HUES64 (cell line): ENCODE data around the gene CLEC4D.
"Not testable (repeated sequence)": the region's sequence is repeated elsewhere in the genome, so short reads cannot be mapped to it uniquely, and the experiment has no call there.

Experiments used
- H3K27ac ChIP-seq: 2 replicates; pipeline ENCODE4 v1.7.0; 2013; ENCODE audit warnings: low read depth, low read length, inconsistent platforms
- H3K27me3 ChIP-seq: 2 replicates; pipeline ENCODE4 v1.6.1; 2013; ENCODE audit warnings: mild to moderate bottlenecking, low read length; ENCODE audit not compliant: insufficient read depth
- H3K36me3 ChIP-seq: 2 replicates; pipeline ENCODE4 v1.6.1; 2013; ENCODE audit warnings: mild to moderate bottlenecking, low read length; ENCODE audit not compliant: insufficient read depth
- H3K4me1 ChIP-seq: 2 replicates; pipeline ENCODE4 v1.6.1; 2013; ENCODE audit warnings: mild to moderate bottlenecking, low read length, moderate library complexity; ENCODE audit not compliant: insufficient read depth
- H3K4me3 ChIP-seq: 2 replicates; pipeline ENCODE4 v1.5.1; 2013; ENCODE audit warnings: mild to moderate bottlenecking, low read length, moderate library complexity
- H3K9ac ChIP-seq: 2 replicates; pipeline ENCODE4 v1.6.1; 2013; ENCODE audit warnings: mild to moderate bottlenecking, low read depth, low read length
- H3K9me3 ChIP-seq: 2 replicates; pipeline ENCODE4 v1.6.1; 2013; ENCODE audit warnings: low read depth, low read length; ENCODE audit not compliant: insufficient read depth
- WGBS: fragments of 150-250, 120-280 bp; methylation state at CpG from one replicate; pipeline ENCODE4 v1.1.7; 2013; ENCODE audit warnings: missing lambda C conversion rate; 5-methylcytosine and 5-hydroxymethylcytosine counted together

The CLEC4D gene

DNA sequence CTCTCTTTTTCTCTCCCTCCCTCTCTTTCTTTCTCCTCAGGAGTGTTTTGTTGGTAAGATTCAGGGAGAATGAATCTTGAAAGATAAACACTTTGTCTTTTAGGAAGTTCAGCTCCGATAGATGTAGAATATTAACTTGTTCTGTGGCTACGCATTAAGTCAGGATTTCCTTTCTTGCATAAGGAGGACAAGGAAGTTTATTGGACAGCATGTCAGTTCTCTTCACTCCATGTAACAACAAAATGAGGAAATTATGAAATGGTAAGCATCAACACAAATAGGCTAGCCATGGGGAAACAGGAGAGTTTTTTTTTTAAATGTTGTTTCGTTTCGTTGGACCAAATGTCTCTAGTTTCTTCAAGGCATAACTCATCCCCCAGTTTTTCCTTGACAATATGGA is 27.5 kb downstream of the CLEC4D start, which contains the start of gene CLEC4E:
CLEC4E (minus strand) TSS at position 75 of the 400 bp plus-strand sequence. CDS start 108 bp downstream, outside the sequence.
- H3K27ac ChIP-seq, H3K4me1 ChIP-seq, H3K36me3 ChIP-seq, H3K9ac ChIP-seq, H3K9me3 ChIP-seq, H3K4me3 ChIP-seq, H3K27me3 ChIP-seq: not testable (repeated sequence)
- WGBS: 99% methylated on average over 4 of the region's 4 CpGs

DNA sequence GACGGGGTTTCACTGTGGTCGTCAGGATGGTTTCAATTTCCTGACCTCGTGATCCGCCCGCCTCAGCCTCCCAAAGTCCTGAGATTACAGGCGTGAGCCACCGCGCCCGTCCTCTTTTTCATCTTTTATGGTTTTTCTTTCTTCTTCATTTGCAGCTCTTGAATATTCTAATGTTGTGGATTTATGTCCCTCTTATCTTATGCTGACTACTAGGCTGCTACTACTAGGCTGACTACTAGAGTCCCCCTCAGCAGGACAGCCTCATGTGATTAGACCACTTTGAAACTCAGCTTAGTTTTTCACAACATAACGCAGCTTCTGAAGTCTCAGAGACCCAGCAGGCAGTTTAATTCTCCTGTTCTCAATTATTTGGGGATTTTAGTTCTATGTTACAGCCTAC is 28.3 kb downstream of the CLEC4D start:
- Histone ChIP-seq H3K4me1 (no peaks in the 10 kb centered on the region; the same call in 1 of the 2 replicates), H3K27me3 (no peaks in the 10 kb centered on the region), H3K36me3 (no peaks in the 10 kb centered on the region), H3K9ac (no peak overlapping the region), H3K4me3 (no peak overlapping the region), H3K9me3 (no peaks in the 10 kb centered on the region), H3K27ac (no peak overlapping the region)
- whole genome bisulfite sequencing: 96% methylated on average over 10 of the region's 10 CpGs

DNA sequence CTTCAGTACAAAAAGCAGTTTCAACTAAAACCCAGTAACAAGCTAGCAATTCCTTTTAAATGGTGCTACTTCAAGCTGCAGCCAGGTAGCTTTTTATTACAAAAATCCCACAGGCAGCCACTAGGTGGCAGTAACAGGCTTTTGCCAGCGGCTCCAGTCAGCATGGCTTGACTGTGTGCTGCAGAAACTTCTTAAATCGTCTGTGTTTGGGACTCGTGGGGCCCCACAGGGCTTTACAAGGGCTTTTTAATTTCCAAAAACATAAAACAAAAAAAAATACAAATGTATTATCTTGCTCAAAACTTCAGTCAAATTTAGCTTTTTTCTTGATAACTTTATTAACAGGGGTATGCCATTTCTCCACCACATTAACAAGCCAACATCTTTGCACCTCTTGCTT is 31.0 kb downstream of the CLEC4D start:
- no peak overlapping the region for H3K27ac ChIP-seq
- H3K36me3 ChIP-seq: no peaks in the 10 kb centered on the region
- H3K27me3 ChIP-seq: no peaks in the 10 kb centered on the region
- H3K9me3 ChIP-seq: no peaks in the 10 kb centered on the region
- no peaks in the 10 kb centered on the region; the same call in 1 of the 2 replicates for H3K4me1 ChIP-seq
- no peak overlapping the region for H3K9ac ChIP-seq
- no peak overlapping the region for H3K4me3 ChIP-seq
- WGBS: 16% methylated on average over 3 of the region's 3 CpGs

GRCh38 chr12:8546591-8546990 is 33.3 kb downstream of the CLEC4D start:
- Histone ChIP-seq H3K9ac (no peak overlapping the region), H3K27ac (no peak overlapping the region), H3K27me3 (no peaks in the 10 kb centered on the region), H3K4me1 (no peaks in the 10 kb centered on the region; the same call in 1 of the 2 replicates), H3K36me3 (no peaks in the 10 kb centered on the region), H3K9me3 (no peaks in the 10 kb centered on the region), H3K4me3 (no peak overlapping the region)
- 96% methylated on average over 3 of the region's 3 CpGs for WGBS

DNA sequence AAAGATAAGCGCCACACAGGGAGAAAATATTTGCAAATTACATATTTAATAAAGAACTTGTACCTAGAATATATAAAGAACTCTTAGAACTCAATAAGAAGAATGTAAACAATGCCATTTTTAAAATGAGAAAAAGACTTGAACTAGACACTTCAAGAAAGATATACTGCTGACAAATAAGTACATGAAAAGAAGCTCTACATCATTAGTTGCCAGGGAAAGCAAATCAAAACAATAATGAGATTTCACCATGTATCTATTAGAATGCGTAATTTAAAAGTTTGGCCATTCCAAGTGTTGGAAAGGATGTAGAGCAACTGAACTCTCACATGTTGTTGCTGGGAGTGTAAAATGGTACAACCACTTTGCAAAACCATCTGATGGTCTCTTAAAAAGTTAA is 34.3 kb downstream of the CLEC4D start:
- H3K9me3 ChIP-seq: no peaks in the 10 kb centered on the region
- H3K9ac ChIP-seq: no peak overlapping the region
- no peak overlapping the region for H3K4me3 ChIP-seq
- H3K27ac ChIP-seq: no peak overlapping the region
- no peaks in the 10 kb centered on the region; the same call in 1 of the 2 replicates for H3K4me1 ChIP-seq
- no peaks in the 10 kb centered on the region for H3K27me3 ChIP-seq
- H3K36me3 ChIP-seq: no peaks in the 10 kb centered on the region
- 100% methylated on average over 1 of the region's 2 CpGs for WGBS

DNA sequence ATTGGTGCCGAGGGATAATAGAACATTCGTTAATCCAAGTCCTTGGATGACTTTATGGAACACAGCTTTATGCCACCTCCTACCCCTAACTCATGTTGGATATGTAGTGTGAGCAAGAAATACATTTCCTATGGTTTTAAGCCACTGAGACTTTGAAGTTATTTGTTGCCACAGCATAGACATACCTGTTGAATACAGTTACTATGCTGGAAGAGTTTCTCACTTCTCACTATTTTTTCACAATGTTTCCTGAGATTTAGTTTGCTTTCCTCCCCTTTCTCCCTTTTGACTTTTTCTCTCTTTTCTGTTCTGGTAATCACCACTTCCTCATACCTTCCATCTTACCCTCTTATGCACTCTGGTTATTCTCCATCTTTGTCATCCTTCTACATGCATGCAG is 34.9 kb downstream of the CLEC4D start:
- Histone ChIP-seq H3K36me3 (no peaks in the 10 kb centered on the region), H3K9me3 (no peaks in the 10 kb centered on the region), H3K4me3 (no peak overlapping the region), H3K27ac (no peak overlapping the region), H3K4me1 (no peaks in the 10 kb centered on the region; the same call in 1 of the 2 replicates), H3K27me3 (no peaks in the 10 kb centered on the region), H3K9ac (no peak overlapping the region)
- no CpG with 5 or more reads among the region's 2 CpGs for WGBS

- H3K9ac ChIP-seq: no peak overlapping the region
- 93% methylated on average over 3 of the region's 5 CpGs for WGBS
- no peaks in the 10 kb centered on the region for H3K36me3 ChIP-seq
Measured at GRCh38 chr12:8549381-8549780, 36.1 kb downstream of the CLEC4D start.

GRCh38 chr12:8553088-8553627 is 39.9 kb downstream of the CLEC4D start:
- Histone ChIP-seq H3K27ac (no peak overlapping the region), H3K4me1 (no peaks in the 10 kb centered on the region), H3K9me3 (no peaks in the 10 kb centered on the region), H3K27me3 (no peaks in the 10 kb centered on the region), H3K36me3 (no peaks in the 10 kb centered on the region), H3K9ac (no peak overlapping the region), H3K4me3 (no peak overlapping the region)
- WGBS: 85% methylated on average over 4 of the region's 6 CpGs

More at GRCh38 chr12:8549381-8549780, 36.1 kb downstream of the CLEC4D start:
- H3K9me3 ChIP-seq: no peaks in the 10 kb centered on the region
- no peak overlapping the region for H3K27ac ChIP-seq
- no peaks in the 10 kb centered on the region; the same call in 1 of the 2 replicates for H3K4me1 ChIP-seq
- H3K27me3 ChIP-seq: no peaks in the 10 kb centered on the region
- no peak overlapping the region for H3K4me3 ChIP-seq

DNA sequence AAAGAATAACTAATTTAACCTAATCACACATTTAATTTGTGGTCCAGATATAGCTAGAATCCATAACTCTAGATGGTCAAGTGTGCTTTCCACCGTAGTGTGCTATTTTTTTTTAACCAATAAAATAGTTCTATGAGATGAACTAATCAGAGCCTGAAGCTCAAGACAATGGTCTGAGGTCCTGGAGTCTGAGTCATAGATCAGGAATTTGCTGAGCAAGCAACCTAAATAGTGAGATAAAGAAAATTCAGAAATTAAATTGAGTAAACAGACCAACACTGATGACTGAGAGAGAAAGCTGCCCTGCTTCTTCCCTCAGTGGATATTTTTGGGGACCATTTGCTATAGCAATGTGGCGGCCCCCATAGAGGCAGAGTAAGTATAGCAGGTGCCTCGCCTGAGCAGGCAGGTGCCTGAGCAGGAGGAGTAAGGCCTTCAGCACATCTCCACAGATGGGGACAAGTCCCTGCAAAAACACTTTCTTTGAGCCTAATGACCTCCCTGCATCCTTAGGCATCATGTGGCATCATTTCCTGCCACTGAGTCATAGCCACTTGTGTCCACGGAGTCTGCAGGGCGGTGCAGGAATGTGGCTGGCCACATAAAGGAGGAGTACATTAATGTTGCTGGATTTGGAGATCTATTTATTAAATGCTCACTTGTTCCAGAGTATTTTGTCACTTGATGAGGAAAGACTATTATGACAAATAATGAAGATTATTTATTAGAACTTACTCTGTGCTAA is 41.3 kb downstream of the CLEC4D start:
- Histone ChIP-seq H3K9ac (no peak overlapping the region), H3K36me3 (no peaks in the 10 kb centered on the region), H3K27me3 (no peaks in the 10 kb centered on the region), H3K9me3 (no peaks in the 10 kb centered on the region), H3K4me3 (no peak overlapping the region), H3K27ac (peak overlapping the region; percentile 24; the same call in 1 of the 2 replicates), H3K4me1 (no peaks in the 10 kb centered on the region)
- 90% methylated on average over 5 of the region's 5 CpGs for WGBS

GRCh38 chr12:8556531-8557097 is 43.3 kb downstream of the CLEC4D start:
- no peaks in the 10 kb centered on the region for H3K4me1 ChIP-seq
- no peaks in the 10 kb centered on the region for H3K36me3 ChIP-seq
- H3K9me3 ChIP-seq: 0 out of 2 replicates have a peak, but pooled peaks cover 4% of the 10 kb centered on the region
- no peak overlapping the region for H3K4me3 ChIP-seq
- H3K27ac ChIP-seq: no peak overlapping the region
- WGBS: 95% methylated on average over 2 of the region's 2 CpGs
- H3K27me3 ChIP-seq: no peaks in the 10 kb centered on the region
- no peak overlapping the region for H3K9ac ChIP-seq

- no peak overlapping the region for H3K27ac ChIP-seq
- H3K9ac ChIP-seq: no peak overlapping the region
- peaks cover 17% of the 10 kb centered on the region for H3K4me1 ChIP-seq
- peaks cover 11% of the 10 kb centered on the region; the same call in 1 of the 2 replicates for H3K9me3 ChIP-seq
- no peak overlapping the region for H3K4me3 ChIP-seq
- no peaks in the 10 kb centered on the region for H3K27me3 ChIP-seq
- WGBS: 87% methylated on average over 11 of the region's 11 CpGs
- no peaks in the 10 kb centered on the region for H3K36me3 ChIP-seq
Measured at GRCh38 chr12:8559676-8560075, 46.4 kb downstream of the CLEC4D start.
